ENCODE measurements around the gene GAPDH. TPM values are rescaled to one million over a fixed set of nuclear protein-coding genes. Genes with fewer than 3 reads are reported as not detected.
"Not testable (repeated sequence)": the region's sequence is repeated elsewhere in the genome, so short reads cannot be mapped to it uniquely, and the experiment has no call there.

GAPDH gene
- total RNA-seq, 2 donors from 2014 or later = 4,693 to 5,476 TPM

DNA sequence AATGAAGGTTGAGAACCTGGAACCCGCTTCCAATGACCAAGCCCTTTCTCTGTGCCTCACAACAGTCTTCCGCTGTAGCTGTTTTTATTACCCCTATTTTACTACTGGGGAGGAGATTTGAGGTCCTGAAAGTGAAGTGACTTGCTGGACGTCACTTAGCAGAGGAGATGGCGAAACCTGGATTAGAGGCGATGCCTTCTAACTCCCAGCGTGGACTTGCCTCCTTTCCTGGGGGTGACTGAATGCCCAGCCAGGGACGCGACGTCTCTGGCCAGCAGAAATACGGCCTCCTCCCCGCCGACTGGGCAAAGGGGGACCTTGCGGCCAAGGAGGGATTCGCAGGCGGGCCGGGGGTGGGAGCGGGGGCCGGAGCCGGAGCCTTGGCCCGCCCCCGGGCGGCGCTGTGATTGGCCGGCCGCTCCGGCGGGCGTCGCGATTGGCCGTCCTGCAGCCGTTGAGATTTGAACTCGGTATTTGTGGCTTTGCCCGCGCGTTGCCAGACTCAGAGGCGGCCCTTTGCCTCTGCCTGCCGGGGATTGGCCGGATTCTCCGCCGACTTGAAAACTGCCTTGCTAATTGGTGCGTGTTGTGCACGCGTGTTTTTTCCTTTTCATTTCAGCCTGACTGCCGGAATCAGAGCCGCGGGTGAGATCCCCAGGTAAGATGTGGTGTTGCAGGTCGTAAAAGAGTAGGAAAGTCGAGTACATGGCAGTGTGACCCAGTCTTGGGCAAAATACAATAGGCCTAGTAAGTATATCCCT, 40.6 kb upstream of the GAPDH start, which contains the start of gene NCAPD2:
Gene NCAPD2, plus strand, starts transcription at position 606 of the 761 bp plus-strand sequence. CDS start 997 bp downstream, outside the sequence.
- Histone ChIP-seq H3K4me1 (peaks cover 0 to 23% of the 10 kb centered on the region in 2 donors), H3K27ac (peak within 1 kb of the TSS; percentile 96 to 97), H3K4me3 (peak within 1 kb of the TSS; percentile 51 to 70), H3K9me3 (no peaks in the 10 kb centered on the region), H3K27me3 (no peaks in the 10 kb centered on the region), H3K36me3 (peaks cover 16% of the 10 kb centered on the region)
- TF ChIP-seq, protein P1, sequence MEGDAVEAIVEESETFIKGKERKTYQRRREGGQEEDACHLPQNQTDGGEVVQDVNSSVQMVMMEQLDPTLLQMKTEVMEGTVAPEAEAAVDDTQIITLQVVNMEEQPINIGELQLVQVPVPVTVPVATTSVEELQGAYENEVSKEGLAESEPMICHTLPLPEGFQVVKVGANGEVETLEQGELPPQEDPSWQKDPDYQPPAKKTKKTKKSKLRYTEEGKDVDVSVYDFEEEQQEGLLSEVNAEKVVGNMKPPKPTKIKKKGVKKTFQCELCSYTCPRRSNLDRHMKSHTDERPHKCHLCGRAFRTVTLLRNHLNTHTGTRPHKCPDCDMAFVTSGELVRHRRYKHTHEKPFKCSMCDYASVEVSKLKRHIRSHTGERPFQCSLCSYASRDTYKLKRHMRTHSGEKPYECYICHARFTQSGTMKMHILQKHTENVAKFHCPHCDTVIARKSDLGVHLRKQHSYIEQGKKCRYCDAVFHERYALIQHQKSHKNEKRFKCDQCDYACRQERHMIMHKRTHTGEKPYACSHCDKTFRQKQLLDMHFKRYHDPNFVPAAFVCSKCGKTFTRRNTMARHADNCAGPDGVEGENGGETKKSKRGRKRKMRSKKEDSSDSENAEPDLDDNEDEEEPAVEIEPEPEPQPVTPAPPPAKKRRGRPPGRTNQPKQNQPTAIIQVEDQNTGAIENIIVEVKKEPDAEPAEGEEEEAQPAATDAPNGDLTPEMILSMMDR (IDR thresholded peaks at IDR 0.05) = peak; percentile 31 to 52
- DNase-seq (ENCODE audit: low spot score) = peak; percentile 98

DNA sequence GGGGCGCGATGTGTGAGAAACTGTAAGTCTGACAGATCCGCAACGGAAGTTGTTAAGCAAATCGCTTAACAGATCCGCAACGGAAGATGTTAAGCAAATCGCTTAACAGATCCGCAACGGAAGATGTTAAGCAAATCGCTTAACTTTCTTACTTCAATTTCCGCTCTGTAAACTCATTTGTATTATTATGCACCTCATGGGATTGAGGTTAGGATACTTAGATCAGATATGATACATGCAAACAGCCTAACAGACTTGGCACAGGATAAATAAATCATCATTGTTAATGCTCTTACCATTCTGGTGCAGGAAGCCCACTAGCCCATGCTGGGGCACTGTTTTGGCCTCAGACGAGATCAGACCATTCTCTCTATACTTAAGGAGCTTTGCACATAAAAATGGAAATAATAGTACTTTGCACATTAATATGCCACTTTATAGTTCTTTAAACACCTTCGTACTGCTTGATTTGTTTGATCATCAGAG, 40.0 kb upstream of the GAPDH start:
- H3K27me3 ChIP-seq = no peaks in the 10 kb centered on the region
- TF ChIP-seq, protein P1 (IDR thresholded peaks at IDR 0.05) = no peak
- peak overlapping the region; percentile 96 to 97 for H3K27ac ChIP-seq
- peak overlapping the region; percentile 51 to 70 for H3K4me3 ChIP-seq
- H3K36me3 ChIP-seq = peaks cover 22% of the 10 kb centered on the region
- no peaks in the 10 kb centered on the region for H3K9me3 ChIP-seq
- no peak for DNase-seq (ENCODE audit: low spot score)
- H3K4me1 ChIP-seq = peaks cover 0 to 23% of the 10 kb centered on the region in 2 donors

DNA sequence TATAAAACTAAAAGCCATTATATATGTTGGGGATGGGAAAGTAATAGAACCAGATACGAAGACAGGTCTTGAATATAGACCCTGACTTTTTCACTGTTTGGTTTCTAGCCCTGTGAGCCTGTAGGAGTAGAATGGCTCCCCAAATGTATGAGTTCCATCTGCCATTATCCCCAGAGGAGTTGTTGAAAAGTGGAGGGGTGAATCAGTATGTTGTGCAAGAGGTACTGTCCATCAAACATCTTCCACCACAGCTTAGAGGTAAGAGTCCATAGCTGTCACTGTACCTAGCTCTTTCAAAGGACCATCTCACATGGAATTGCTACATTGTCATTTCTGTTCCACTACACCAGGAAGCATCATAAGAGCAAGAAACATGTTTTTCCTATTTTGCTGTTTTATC, 39.3 kb upstream of the GAPDH start:
- Histone ChIP-seq H3K4me3 (peak overlapping the region in 1 of 2 donors; percentile 70), H3K36me3 (peaks cover 28% of the 10 kb centered on the region), H3K9me3 (no peaks in the 10 kb centered on the region), H3K4me1 (peaks cover 0 to 23% of the 10 kb centered on the region in 2 donors), H3K27me3 (no peaks in the 10 kb centered on the region), H3K27ac (no peak overlapping the region)
- TF ChIP-seq, protein P1 (IDR thresholded peaks at IDR 0.05) = no peak
- DNase-seq (ENCODE audit: low spot score) = no peak

DNA sequence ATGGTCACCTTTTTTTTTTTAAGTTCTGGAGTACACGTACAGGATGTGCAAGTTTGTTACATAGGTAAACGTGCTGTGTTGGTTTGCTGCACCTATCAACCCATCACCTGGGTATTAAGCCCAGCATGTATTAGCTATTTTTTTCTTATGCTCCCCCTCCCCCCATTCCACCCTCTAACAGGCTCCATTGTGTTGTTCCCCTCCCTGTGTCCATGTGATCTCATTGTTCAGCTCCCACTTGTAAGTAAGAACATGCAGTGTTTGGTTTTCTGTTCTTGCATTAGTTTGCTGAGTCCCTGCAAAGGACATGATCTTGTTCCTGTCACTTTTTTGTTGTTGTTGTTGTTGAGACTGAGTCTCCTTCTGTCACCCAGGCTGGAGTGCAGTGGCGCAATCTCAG, 37.0 kb upstream of the GAPDH start:
- H3K9me3 ChIP-seq; DNase-seq (ENCODE audit: low spot score); H3K27ac ChIP-seq; H3K27me3 ChIP-seq; H3K4me3 ChIP-seq: not testable (repeated sequence)
- Histone ChIP-seq H3K36me3 (peaks cover 22% of the 10 kb centered on the region), H3K4me1 (peaks cover 0 to 20% of the 10 kb centered on the region in 2 donors)

DNA sequence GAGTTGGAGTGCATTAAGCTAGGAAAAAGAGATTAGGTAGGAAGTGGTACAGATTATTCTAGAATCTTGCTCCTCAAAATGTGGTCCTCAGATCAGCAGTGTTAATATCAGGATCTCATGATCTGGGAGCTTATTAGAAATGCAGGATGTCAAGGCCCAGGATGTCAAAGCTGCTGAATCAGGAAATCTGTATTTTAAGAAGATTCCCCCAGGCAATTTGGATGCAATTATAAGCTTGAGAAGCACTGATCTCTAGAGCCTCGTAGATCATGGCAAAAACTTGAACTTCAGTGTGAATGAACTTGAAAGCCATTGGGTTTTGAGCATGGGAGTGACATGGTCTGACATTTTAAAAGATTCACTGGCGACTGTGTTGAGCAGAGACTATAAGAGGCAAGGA, 33.9 kb upstream of the GAPDH start:
- no peak for DNase-seq (ENCODE audit: low spot score)
- H3K36me3 ChIP-seq = peaks cover 26% of the 10 kb centered on the region
- TF ChIP-seq, protein P1 (IDR thresholded peaks at IDR 0.05) = no peak
- no peak overlapping the region for H3K27ac ChIP-seq
- H3K4me3 ChIP-seq = no peak overlapping the region
- peaks cover 0 to 2% of the 10 kb centered on the region in 2 donors for H3K4me1 ChIP-seq
- no peaks in the 10 kb centered on the region for H3K9me3 ChIP-seq
- H3K27me3 ChIP-seq = no peaks in the 10 kb centered on the region

DNA sequence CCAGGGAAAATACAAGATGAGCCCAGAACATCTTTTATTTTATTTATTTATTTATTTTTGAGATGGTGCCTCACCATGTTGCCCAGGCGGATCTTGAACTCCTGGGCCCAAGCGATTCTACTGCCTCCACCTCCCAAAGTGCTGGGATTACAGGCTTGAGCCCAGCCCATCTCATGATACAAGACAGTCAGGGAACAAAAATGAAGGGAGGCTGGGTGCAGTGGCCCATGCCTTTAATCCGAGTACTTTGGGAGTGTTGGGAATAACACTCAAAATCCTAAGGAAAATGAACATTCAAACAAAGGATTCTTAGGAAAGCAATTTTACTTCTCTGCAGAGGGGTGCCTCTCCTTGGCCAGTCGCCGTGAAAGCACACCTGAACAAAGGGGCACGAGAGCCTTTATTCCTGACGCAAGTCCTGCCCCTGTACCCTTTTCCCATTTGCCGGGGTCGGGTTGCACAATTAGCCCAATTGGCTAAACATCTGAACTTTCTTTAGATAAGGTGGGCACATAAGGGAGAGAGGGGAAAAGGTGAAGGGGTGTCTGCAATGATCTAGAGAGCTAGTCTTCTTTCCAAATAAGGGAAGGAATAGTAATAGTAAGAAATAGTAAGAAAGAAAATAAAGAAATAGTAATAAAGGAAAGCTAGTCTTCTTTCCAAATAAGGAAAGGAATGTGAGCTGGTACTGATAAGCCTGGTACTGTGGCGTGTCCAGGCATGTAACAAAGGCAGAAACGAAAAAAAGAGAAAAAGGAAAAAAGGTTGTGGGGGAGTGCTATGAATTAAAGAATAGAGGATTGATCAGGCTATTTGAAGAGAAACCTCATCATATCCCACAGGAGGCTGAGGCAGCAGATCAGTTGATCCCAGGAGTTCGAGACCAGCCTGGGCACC, 27.0 kb upstream of the GAPDH start:
- H3K27me3 ChIP-seq = no peaks in the 10 kb centered on the region
- H3K27ac ChIP-seq = peak overlapping the region; percentile 39 to 61
- peaks cover 32% of the 10 kb centered on the region for H3K36me3 ChIP-seq
- no peaks in the 10 kb centered on the region for H3K9me3 ChIP-seq
- no peak overlapping the region for H3K4me3 ChIP-seq
- H3K4me1 ChIP-seq = peaks cover 0 to 9% of the 10 kb centered on the region in 2 donors
- TF ChIP-seq, protein P1 (IDR thresholded peaks at IDR 0.05) = no peak
- no peak for DNase-seq (ENCODE audit: low spot score)

Data from right atrium auricular region (tissue), 2 donors.